KMS-11 (cell line): ENCODE data around the gene SLC2A4RG.
A peak's percentile ranks its signal among the peaks of the same experiment; 100 is the strongest.

ENCODE experiments used
- H2AFZ ChIP-seq: fragments of 200-600 bp; sonication (generic); 2 replicates; pipeline ENCODE4 v1.6.1; 2016; ENCODE audit warnings: antibody characterized with exemption, mixed run types, low read depth
- H3K27ac ChIP-seq: fragments of 200-600 bp; sonication (generic); 2 replicates; pipeline ENCODE4 v1.6.1; 2016; ENCODE audit warnings: mild to moderate bottlenecking, mixed run types
- H3K27me3 ChIP-seq: fragments of 200-600 bp; sonication (generic); 2 replicates; pipeline ENCODE4 v1.6.1; 2017; ENCODE audit warnings: mild to moderate bottlenecking, low read depth, mixed run types, moderate library complexity; ENCODE audit not compliant: insufficient read depth
- H3K36me3 ChIP-seq: fragments of 200-600 bp; sonication (generic); 2 replicates; pipeline ENCODE4 v1.6.1; 2017; ENCODE audit warnings: mild to moderate bottlenecking, mixed run types; ENCODE audit not compliant: insufficient read depth
- H3K4me1 ChIP-seq: fragments of 200-600 bp; sonication (generic); 2 replicates; pipeline ENCODE4 v1.6.1; 2016; ENCODE audit warnings: mild to moderate bottlenecking, low read depth, mixed run types; ENCODE audit not compliant: poor library complexity, severe bottlenecking
- H3K4me2 ChIP-seq: fragments of 200-600 bp; sonication (generic); 2 replicates; pipeline ENCODE4 v1.7.0; 2016; ENCODE audit warnings: mild to moderate bottlenecking, mixed run types
- H3K4me3 ChIP-seq: fragments of 200-600 bp; sonication (generic); IDR thresholded peaks from 2 replicates; pipeline ENCODE4 v1.6.1; 2017; ENCODE audit warnings: low read depth, low read length, mixed read lengths; ENCODE audit not compliant: insufficient read depth
- H3K79me2 ChIP-seq: fragments of 200-600 bp; sonication (generic); 2 replicates; pipeline ENCODE4 v1.6.1; 2016; ENCODE audit warnings: low read depth, mixed run types; ENCODE audit not compliant: insufficient read depth
- H3K9ac ChIP-seq: fragments of 200-600 bp; sonication (generic); 2 replicates; pipeline ENCODE4 v1.6.1; 2016; ENCODE audit warnings: mild to moderate bottlenecking, mixed run types
- H4K20me1 ChIP-seq: fragments of 200-600 bp; sonication (generic); 2 replicates; pipeline ENCODE4 v1.6.1; 2016; ENCODE audit warnings: mild to moderate bottlenecking, mixed run types; ENCODE audit not compliant: insufficient read depth
- CTCF ChIP-seq: fragments of 200-600 bp; sonication (generic); conservative IDR thresholded peaks from 2 replicates; pipeline ENCODE4 v1.6.1; 2017; ENCODE audit warnings: low read depth, mild to moderate bottlenecking, antibody characterized with exemption, low read length, moderate library complexity, mixed read lengths

Gene SLC2A4RG

GRCh38 chr20:63708301-63709148 is 31.1 kb upstream of the SLC2A4RG start:
- H2AFZ ChIP-seq = peak overlapping the region; percentile 42
- no peak overlapping the region for H3K4me3 ChIP-seq
- H3K36me3 ChIP-seq = no peaks in the 10 kb centered on the region; the same call in 1 of the 2 replicates
- H3K4me1 ChIP-seq = peaks cover 20% of the 10 kb centered on the region
- H3K9ac ChIP-seq = peak overlapping the region; percentile 52; the same call in 1 of the 2 replicates
- peak overlapping the region; percentile 86 for H3K4me2 ChIP-seq
- no peaks in the 10 kb centered on the region for H3K27me3 ChIP-seq
- H4K20me1 ChIP-seq = peaks cover 3% of the 10 kb centered on the region; the same call in 1 of the 2 replicates
- no peak for TF ChIP-seq CTCF
- H3K79me2 ChIP-seq = peaks cover 61% of the 10 kb centered on the region; the same call in 1 of the 2 replicates
- H3K27ac ChIP-seq = no peak overlapping the region; the same call in 1 of the 2 replicates

GRCh38 chr20:63709149-63709527 is 30.4 kb upstream of the SLC2A4RG start:
- peaks cover under 1% of the 10 kb centered on the region; the same call in 1 of the 2 replicates for H3K36me3 ChIP-seq
- H3K4me3 ChIP-seq = no peak overlapping the region
- H3K79me2 ChIP-seq = peaks cover 62% of the 10 kb centered on the region; the same call in 1 of the 2 replicates
- no peak for TF ChIP-seq CTCF
- no peak overlapping the region for H3K27ac ChIP-seq
- H2AFZ ChIP-seq = no peak overlapping the region
- H4K20me1 ChIP-seq = peaks cover 3% of the 10 kb centered on the region; the same call in 1 of the 2 replicates
- H3K4me1 ChIP-seq = peaks cover 20% of the 10 kb centered on the region
- peak overlapping the region; percentile 86; the same call in 1 of the 2 replicates for H3K4me2 ChIP-seq
- H3K9ac ChIP-seq = no peak overlapping the region
- H3K27me3 ChIP-seq = no peaks in the 10 kb centered on the region

DNA sequence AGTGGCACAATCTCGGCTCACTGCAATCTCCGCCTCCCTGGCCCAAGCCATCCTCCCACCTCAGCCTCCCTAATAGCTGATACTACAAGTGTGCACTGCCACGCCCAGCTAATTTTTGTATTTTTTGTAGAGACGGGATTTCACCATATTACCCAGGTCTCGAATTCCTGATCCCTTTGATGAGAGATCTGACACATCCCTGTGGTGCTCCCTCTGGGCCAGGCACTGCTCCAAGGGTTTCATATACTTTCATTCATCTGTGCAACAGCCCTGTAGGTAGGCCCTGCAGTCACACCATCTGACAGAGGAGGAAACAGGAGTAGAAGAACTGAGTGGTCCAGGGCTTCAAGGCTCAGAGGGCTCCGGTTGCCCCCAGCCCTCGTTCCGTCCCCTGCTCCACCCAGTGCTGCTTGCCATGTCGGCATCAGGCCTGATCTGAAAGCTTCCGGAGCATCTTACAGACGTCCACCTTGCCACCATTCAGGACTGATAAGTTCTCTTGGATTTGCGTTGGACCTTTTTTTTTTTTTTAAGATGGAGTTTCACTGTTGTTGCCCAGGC is 28.4 kb upstream of the SLC2A4RG start:
- TF ChIP-seq CTCF = no peak
- Histone ChIP-seq H3K27me3 (no peaks in the 10 kb centered on the region), H4K20me1 (peaks cover 3% of the 10 kb centered on the region; the same call in 1 of the 2 replicates), H3K27ac (no peak overlapping the region), H3K79me2 (peaks cover 60% of the 10 kb centered on the region; the same call in 1 of the 2 replicates), H3K4me1 (peaks cover 13% of the 10 kb centered on the region), H2AFZ (no peak overlapping the region), H3K36me3 (peaks cover 16% of the 10 kb centered on the region; the same call in 1 of the 2 replicates), H3K9ac (no peak overlapping the region), H3K4me2 (no peak overlapping the region), H3K4me3 (no peak overlapping the region)

- Histone ChIP-seq H3K79me2 (peaks cover 51% of the 10 kb centered on the region; the same call in 1 of the 2 replicates), H3K4me3 (no peak overlapping the region), H3K27me3 (no peaks in the 10 kb centered on the region), H3K27ac (no peak overlapping the region), H3K36me3 (peaks cover 16% of the 10 kb centered on the region; the same call in 1 of the 2 replicates), H4K20me1 (no peaks in the 10 kb centered on the region; the same call in 1 of the 2 replicates), H3K4me2 (no peak overlapping the region), H3K4me1 (peaks cover 8% of the 10 kb centered on the region), H3K9ac (no peak overlapping the region), H2AFZ (no peak overlapping the region)
- TF ChIP-seq CTCF = no peak
These were observed 27.4 kb upstream of the SLC2A4RG start for GRCh38 chr20:63712191-63712590.
